H9 (cell line): ENCODE measurements around the gene ADRB1. TPM values are rescaled to one million over a fixed set of nuclear protein-coding genes. Genes with fewer than 3 reads are reported as not detected.

Source experiments
- DNase-seq: peaks from one replicate; pipeline ENCODE4 v3.0.0-alpha.2; 2017
- H2AFZ ChIP-seq: one replicate; pipeline ENCODE4 v1.6.1; 2013; ENCODE audit warnings: mild to moderate bottlenecking, low read length, control low read depth, moderate library complexity
- H2AK5ac ChIP-seq: 2 replicates; pipeline ENCODE4 v1.6.1; 2013; ENCODE audit warnings: low read length, control low read depth, mixed read lengths; ENCODE audit not compliant: insufficient read length
- H2BK120ac ChIP-seq: one replicate; pipeline ENCODE4 v1.6.1; 2013; ENCODE audit warnings: low read depth, mild to moderate bottlenecking, low read length, control low read depth, inconsistent platforms; ENCODE audit not compliant: poor library complexity, severe bottlenecking
- H2BK12ac ChIP-seq: 2 replicates; pipeline ENCODE4 v1.6.1; 2013; ENCODE audit warnings: low read length, control low read depth, mixed read lengths, low read depth; ENCODE audit not compliant: insufficient read length
- H2BK15ac ChIP-seq: 2 replicates; pipeline ENCODE4 v1.6.1; 2013; ENCODE audit warnings: low read depth, low read length, control low read depth
- H2BK20ac ChIP-seq: one replicate; pipeline ENCODE4 v1.6.1; 2013; ENCODE audit warnings: low read depth, mild to moderate bottlenecking, low read length, control low read depth, inconsistent platforms; ENCODE audit not compliant: poor library complexity, severe bottlenecking
- H2BK5ac ChIP-seq: 2 replicates; pipeline ENCODE4 v1.6.1; 2013; ENCODE audit warnings: low read length, control low read depth, mixed read lengths; ENCODE audit not compliant: insufficient read length
- H3K14ac ChIP-seq: 2 replicates; pipeline ENCODE4 v1.6.1; 2013; ENCODE audit warnings: low read length, control low read depth; ENCODE audit not compliant: insufficient read depth
- H3K18ac ChIP-seq: 2 replicates; pipeline ENCODE4 v1.6.1; 2013; ENCODE audit warnings: low read depth, mild to moderate bottlenecking, mixed read lengths, low read length, control low read depth; ENCODE audit not compliant: insufficient read length
- H3K23ac ChIP-seq: 2 replicates; pipeline ENCODE4 v1.6.1; 2013; ENCODE audit warnings: low read length, control low read depth, mixed read lengths, low read depth; ENCODE audit not compliant: insufficient read length
- H3K23me2 ChIP-seq: 2 replicates; pipeline ENCODE4 v1.6.1; 2013; ENCODE audit warnings: low read depth, mild to moderate bottlenecking, mixed read lengths, low read length, control low read depth; ENCODE audit not compliant: insufficient read length, poor library complexity, severe bottlenecking
- H3K27ac ChIP-seq: 2 replicates; pipeline ENCODE4 v1.5.1; 2013; ENCODE audit warnings: low read length, control low read depth, mixed read lengths, low read depth; ENCODE audit not compliant: insufficient read length
- H3K27me3 ChIP-seq: 2 replicates; pipeline ENCODE4 v1.6.1; 2013; ENCODE audit warnings: low read length, control low read depth, inconsistent platforms; ENCODE audit not compliant: insufficient read depth
- H3K4ac ChIP-seq: 2 replicates; pipeline ENCODE4 v1.6.1; 2013; ENCODE audit warnings: low read depth, mild to moderate bottlenecking, control low read depth, inconsistent platforms, low read length, moderate library complexity
- H3K4me1 ChIP-seq: 2 replicates; pipeline ENCODE4 v1.6.1; 2013; ENCODE audit warnings: low read length, control low read depth, inconsistent platforms; ENCODE audit not compliant: insufficient read depth
- H3K4me2 ChIP-seq: 2 replicates; pipeline ENCODE4 v1.6.1; 2013; ENCODE audit warnings: low read length, control low read depth, mixed read lengths; ENCODE audit not compliant: insufficient read length, insufficient read depth
- H3K56ac ChIP-seq: 2 replicates; pipeline ENCODE4 v1.6.1; 2013; ENCODE audit warnings: low read depth, mild to moderate bottlenecking, mixed read lengths, low read length, control low read depth; ENCODE audit not compliant: insufficient read length
- H3K79me1 ChIP-seq: 2 replicates; pipeline ENCODE4 v1.6.1; 2013; ENCODE audit warnings: low read depth, mild to moderate bottlenecking, moderate library complexity, low read length, control low read depth, inconsistent platforms; ENCODE audit not compliant: insufficient read depth, poor library complexity, severe bottlenecking
- H3K79me2 ChIP-seq: 2 replicates; pipeline ENCODE4 v1.6.1; 2013; ENCODE audit warnings: low read length, control low read depth, inconsistent platforms; ENCODE audit not compliant: insufficient read depth
- H3K9ac ChIP-seq: 2 replicates; pipeline ENCODE4 v1.6.1; 2013; ENCODE audit warnings: low read length, control low read depth, mixed read lengths; ENCODE audit not compliant: insufficient read length; ENCODE audit errors: extremely low read depth
- H3K9me3 ChIP-seq: one replicate; pipeline ENCODE4 v1.6.1; 2013; ENCODE audit warnings: low read depth, low read length, inconsistent platforms; ENCODE audit not compliant: control insufficient read depth
- H3T11ph ChIP-seq: one replicate; pipeline ENCODE4 v1.6.1; 2013; ENCODE audit warnings: mild to moderate bottlenecking, low read length, control low read depth, inconsistent platforms
- H4K20me1 ChIP-seq: one replicate; pipeline ENCODE4 v1.6.1; 2013; ENCODE audit not compliant: control insufficient read depth, insufficient read length, insufficient read depth
- H4K5ac ChIP-seq: 2 replicates; pipeline ENCODE4 v1.6.1; 2013; ENCODE audit warnings: low read depth, mild to moderate bottlenecking, mixed read lengths, low read length, control low read depth; ENCODE audit not compliant: insufficient read length
- H4K8ac ChIP-seq: replicated peaks from 2 replicates; pipeline ENCODE4 v1.6.1; 2013; ENCODE audit warnings: low read length, control low read depth, mixed read lengths, low read depth; ENCODE audit not compliant: insufficient read length
- H4K91ac ChIP-seq: 2 replicates; pipeline ENCODE4 v1.6.1; 2013; ENCODE audit warnings: low read depth, mild to moderate bottlenecking, moderate library complexity, mixed read lengths, low read length, control low read depth; ENCODE audit not compliant: insufficient read length
- H3K27ac Mint-ChIP-seq, 3 experiments: 2 replicates in 2 of 3; 3 replicates in 1 of 3; pipeline ENCODE4 v1.8.0; 2020 to 2021; ENCODE audit warnings: mixed read lengths in 3 of 3, mild to moderate bottlenecking in 1 of 3, moderate library complexity in 1 of 3
- H3K27me3 Mint-ChIP-seq: 2 replicates; pipeline ENCODE4 v1.8.0; 2021; ENCODE audit warnings: low read depth, mild to moderate bottlenecking, moderate library complexity, mixed read lengths
- H3K36me3 Mint-ChIP-seq, 3 experiments: 2 replicates in 2 of 3; 3 replicates in 1 of 3; pipeline ENCODE4 v1.8.0; 2020 to 2021; ENCODE audit warnings: low read depth in 3 of 3, mixed read lengths in 3 of 3; ENCODE audit not compliant: insufficient read depth in 1 of 3
- H3K4me1 Mint-ChIP-seq, 2 experiments: 2 replicates each; pipeline ENCODE4 v1.8.0; 2020; ENCODE audit warnings: mixed read lengths in 2 of 2
- H3K4me3 Mint-ChIP-seq, 2 experiments: 2 replicates in 1 of 2; 3 replicates in 1 of 2; pipeline ENCODE4 v1.8.0; 2020 to 2021; ENCODE audit warnings: mild to moderate bottlenecking in 2 of 2, mixed read lengths in 2 of 2, moderate library complexity in 1 of 2
- H3K9me3 Mint-ChIP-seq, 2 experiments: 2 replicates in 1 of 2; 3 replicates in 1 of 2; pipeline ENCODE4 v1.8.0; 2020; ENCODE audit warnings: mild to moderate bottlenecking in 2 of 2, mixed read lengths in 2 of 2, moderate library complexity in 1 of 2
- WGBS: extraction: QIAGEN DNeasy Blood & Tissue Kit; methylation state at CpG from one replicate; pipeline ENCODE4 v1.1.7; 2013; ENCODE audit warnings: missing lambda C conversion rate, low lambda C conversion rate, mixed read lengths; ENCODE audit not compliant: insufficient read length; ENCODE audit errors: extremely low coverage; 5-methylcytosine and 5-hydroxymethylcytosine counted together
- total RNA-seq: library from RNA; stranded (reverse); gene quantifications from 2 replicates; pipeline ENCODE4 v1.2.1, GENCODE V29; 2021
- TF ChIP-seq, protein P1 (sequence below): fragments of 200-600 bp; sonication (generic); conservative IDR thresholded peaks from 3 replicates; pipeline ENCODE4 v1.8.0; 2021; ENCODE audit warnings: antibody characterized with exemption, mild to moderate bottlenecking

Gene ADRB1
- total RNA-seq, 1 experiment from 2014 or later = 0.13 TPM

DNA sequence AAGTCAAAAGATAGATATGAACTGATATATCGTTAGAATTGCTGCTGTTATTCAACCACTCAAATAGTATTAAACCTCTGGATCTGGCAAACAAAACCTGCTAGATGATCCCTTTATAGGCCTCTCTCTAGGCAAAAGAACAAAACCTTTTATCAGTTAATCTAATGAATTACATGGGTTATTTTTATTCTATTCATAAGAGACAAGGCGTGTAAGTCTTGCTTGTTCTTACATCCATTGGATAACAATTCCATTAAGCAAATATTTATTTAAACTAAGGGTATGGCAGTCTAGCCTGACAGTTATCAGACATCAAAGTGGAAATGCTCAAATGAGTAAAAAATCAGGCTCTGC lies 16.6 kb upstream of the ADRB1 start:
- Histone ChIP-seq H4K20me1 (no peaks in the 10 kb centered on the region), H3K27me3 (no peaks in the 10 kb centered on the region), H2BK120ac (no peak overlapping the region), H3K14ac (no peak overlapping the region), H3K9me3 (no peaks in the 10 kb centered on the region), H2AK5ac (no peak overlapping the region), H4K8ac (no peak overlapping the region), H3K4ac (no peak overlapping the region), H3T11ph (no peak overlapping the region), H3K4me2 (no peak overlapping the region), H2BK20ac (no peak overlapping the region), H2BK5ac (no peak overlapping the region), H3K4me1 (no peaks in the 10 kb centered on the region), H3K79me2 (no peaks in the 10 kb centered on the region), H3K9ac (no peak overlapping the region), H2BK15ac (no peak overlapping the region), H4K91ac (no peak overlapping the region), H2BK12ac (no peak overlapping the region), H3K23ac (no peak overlapping the region), H3K56ac (no peak overlapping the region), H2AFZ (no peak overlapping the region), H3K27ac (no peak overlapping the region), H3K79me1 (no peaks in the 10 kb centered on the region), H4K5ac (no peak overlapping the region), H3K23me2 (no peaks in the 10 kb centered on the region), H3K18ac (no peak overlapping the region)
- TF ChIP-seq, protein P1, sequence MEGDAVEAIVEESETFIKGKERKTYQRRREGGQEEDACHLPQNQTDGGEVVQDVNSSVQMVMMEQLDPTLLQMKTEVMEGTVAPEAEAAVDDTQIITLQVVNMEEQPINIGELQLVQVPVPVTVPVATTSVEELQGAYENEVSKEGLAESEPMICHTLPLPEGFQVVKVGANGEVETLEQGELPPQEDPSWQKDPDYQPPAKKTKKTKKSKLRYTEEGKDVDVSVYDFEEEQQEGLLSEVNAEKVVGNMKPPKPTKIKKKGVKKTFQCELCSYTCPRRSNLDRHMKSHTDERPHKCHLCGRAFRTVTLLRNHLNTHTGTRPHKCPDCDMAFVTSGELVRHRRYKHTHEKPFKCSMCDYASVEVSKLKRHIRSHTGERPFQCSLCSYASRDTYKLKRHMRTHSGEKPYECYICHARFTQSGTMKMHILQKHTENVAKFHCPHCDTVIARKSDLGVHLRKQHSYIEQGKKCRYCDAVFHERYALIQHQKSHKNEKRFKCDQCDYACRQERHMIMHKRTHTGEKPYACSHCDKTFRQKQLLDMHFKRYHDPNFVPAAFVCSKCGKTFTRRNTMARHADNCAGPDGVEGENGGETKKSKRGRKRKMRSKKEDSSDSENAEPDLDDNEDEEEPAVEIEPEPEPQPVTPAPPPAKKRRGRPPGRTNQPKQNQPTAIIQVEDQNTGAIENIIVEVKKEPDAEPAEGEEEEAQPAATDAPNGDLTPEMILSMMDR = no peak
- WGBS = no CpG with 5 or more reads among the region's 2 CpGs
- H3K27me3 Mint-ChIP-seq = peaks cover 4% of the 10 kb centered on the region
- no peaks in the 10 kb centered on the region for H3K9me3 Mint-ChIP-seq
- no peaks in the 10 kb centered on the region for H3K36me3 Mint-ChIP-seq
- no peak for DNase-seq
- peaks cover 0 to 6% of the 10 kb centered on the region in 2 experiments; a peak in 3 of 4 replicates for H3K4me1 Mint-ChIP-seq
- H3K27ac Mint-ChIP-seq = no peak overlapping the region
- no peak overlapping the region for H3K4me3 Mint-ChIP-seq
